H1 (cell line): Measurements from ENCODE around the gene NKD2. TPM values are rescaled to one million over a fixed set of nuclear protein-coding genes. Genes with fewer than 3 reads are reported as not detected.
A peak's percentile ranks its signal among the peaks of the same experiment; 100 is the strongest.

Source experiments
- CTCF ChIA-PET: fragments of 300-600 bp; sonication (Branson Sonifier 250); formaldehyde crosslinking; loops from one replicate; lab custom pipeline; 2021; ENCODE audit not compliant: partially characterized antibody; lab: Charles Lee
- POLR2A ChIA-PET: fragments of 300-600 bp; sonication (Branson Sonifier 250); formaldehyde crosslinking; loops from one replicate; lab custom pipeline; 2021; ENCODE audit warnings: inconsistent platforms; ENCODE audit not compliant: partially characterized antibody; lab: Charles Lee
- DNase-seq, 2 experiments: peaks; one replicate each; pipeline versions ENCODE4 v3.0.0 to v3.0.0-alpha.2; 2010 to 2022; ENCODE audit warnings: low spot score in 2 of 2, low read depth in 1 of 2, mixed read lengths in 1 of 2
- FAIRE-seq: peaks from 2 replicates; lab custom pipeline; 2011; peaks lifted over from hg19 to GRCh38; lab: Jason Lieb, UNC
- H2AFZ ChIP-seq: 2 replicates; pipeline ENCODE4 v1.8.1; 2012; ENCODE audit warnings: low read length, inconsistent platforms
- H2AK5ac ChIP-seq: 2 replicates; pipeline ENCODE4 v1.6.1; 2013; ENCODE audit warnings: low read depth, low read length
- H2BK120ac ChIP-seq: replicated peaks from 2 replicates; pipeline ENCODE3; 2013; ENCODE audit warnings: low read depth, low read length, inconsistent platforms
- H2BK12ac ChIP-seq: 2 replicates; pipeline ENCODE4 v1.6.1; 2013; ENCODE audit warnings: low read depth, low read length
- H2BK15ac ChIP-seq: 2 replicates; pipeline ENCODE4 v1.6.1; 2013; ENCODE audit warnings: low read length
- H2BK20ac ChIP-seq: 2 replicates; pipeline ENCODE4 v1.6.1; 2013; ENCODE audit warnings: low read length
- H2BK5ac ChIP-seq: 2 replicates; pipeline ENCODE4 v1.6.1; 2013; ENCODE audit warnings: low read depth, low read length
- H3K14ac ChIP-seq: 2 replicates; pipeline ENCODE4 v1.6.1; 2013; ENCODE audit warnings: inconsistent platforms; ENCODE audit not compliant: insufficient read length
- H3K18ac ChIP-seq: 2 replicates; pipeline ENCODE4 v1.6.1; 2013; ENCODE audit warnings: low read length; ENCODE audit errors: extremely low read depth
- H3K23ac ChIP-seq: 2 replicates; pipeline ENCODE4 v1.6.1; 2013; ENCODE audit warnings: inconsistent platforms; ENCODE audit not compliant: insufficient read length
- H3K23me2 ChIP-seq: 2 replicates; pipeline ENCODE4 v1.6.1; 2013; ENCODE audit warnings: low read depth, low read length
- H3K27ac ChIP-seq: 2 replicates; pipeline ENCODE4 v1.6.1; 2011; ENCODE audit warnings: low read depth, low read length, inconsistent platforms
- H3K27me3 ChIP-seq, 4 experiments: replicated peaks in 1 of 4; 1 replicate in 1 of 4; 2 replicates in 3 of 4; pipeline versions ENCODE4 v1.6.1 to v1.8.1; 2011 to 2013; ENCODE audit warnings: low read length in 3 of 4, mild to moderate bottlenecking in 3 of 4, inconsistent platforms in 2 of 4, mixed read lengths in 2 of 4, moderate library complexity in 1 of 4; ENCODE audit not compliant: control insufficient read depth in 3 of 4, insufficient read depth in 3 of 4; ENCODE audit errors: extremely low read depth in 1 of 4
- H3K36me3 ChIP-seq, 4 experiments: 2 replicates each; pipeline versions ENCODE4 v1.6.1 to v1.8.1; 2011 to 2013; ENCODE audit warnings: mild to moderate bottlenecking in 4 of 4, low read length in 3 of 4, moderate library complexity in 2 of 4, control low read depth in 1 of 4, inconsistent platforms in 1 of 4; ENCODE audit not compliant: insufficient read depth in 4 of 4, control insufficient read depth in 2 of 4
- H3K4ac ChIP-seq: replicated peaks from 2 replicates; pipeline ENCODE3; 2013; ENCODE audit warnings: low read length, low read depth, mixed read lengths, inconsistent platforms; ENCODE audit not compliant: insufficient read length
- H3K4me1 ChIP-seq, 4 experiments: replicated peaks in 1 of 4; 1 replicate in 1 of 4; 2 replicates in 3 of 4; pipeline versions ENCODE4 v1.6.1 to v1.8.1; 2011 to 2013; ENCODE audit warnings: low read length in 3 of 4, inconsistent platforms in 2 of 4, mixed read lengths in 1 of 4; ENCODE audit not compliant: insufficient read depth in 4 of 4, control insufficient read depth in 3 of 4
- H3K4me2 ChIP-seq, 2 experiments: 2 replicates each; pipeline versions ENCODE4 v1.6.1 to v1.8.1; 2011 to 2013; ENCODE audit warnings: low read depth in 2 of 2, low read length in 2 of 2, control low read depth in 1 of 2, inconsistent platforms in 1 of 2, mild to moderate bottlenecking in 1 of 2; ENCODE audit not compliant: insufficient read depth in 1 of 2
- H3K4me3 ChIP-seq, 4 experiments: fragments of 200-600, 300-600 bp in 1 of 4; sonication (generic), shearing (Covaris generic), sonication (Bioruptor Twin) in 1 of 4; 2 replicates each; pipeline versions ENCODE4 v1.5.1 to v1.8.1; 2011 to 2016; ENCODE audit warnings: low read length in 4 of 4, low read depth in 3 of 4, control low read depth in 2 of 4, inconsistent platforms in 2 of 4, mild to moderate bottlenecking in 2 of 4, mixed read lengths in 1 of 4, moderate library complexity in 1 of 4; ENCODE audit not compliant: insufficient read depth in 2 of 4; ENCODE audit errors: extremely low read depth in 1 of 4
- H3K56ac ChIP-seq: replicated peaks from 2 replicates; pipeline ENCODE3; 2013; ENCODE audit warnings: low read depth, mild to moderate bottlenecking, mixed read lengths, low read length, inconsistent platforms; ENCODE audit not compliant: insufficient read length
- H3K79me1 ChIP-seq: 2 replicates; pipeline ENCODE4 v1.6.1; 2013; ENCODE audit warnings: low read depth, low read length, control low read depth
- H3K79me2 ChIP-seq, 2 experiments: 2 replicates each; pipeline versions ENCODE4 v1.6.1 to v1.8.1; 2012 to 2013; ENCODE audit warnings: low read length in 2 of 2, mild to moderate bottlenecking in 2 of 2, inconsistent platforms in 1 of 2; ENCODE audit not compliant: insufficient read depth in 2 of 2, control insufficient read depth in 1 of 2
- H3K9ac ChIP-seq, 4 experiments: replicated peaks in 1 of 4; 1 replicate in 1 of 4; 2 replicates in 3 of 4; pipeline versions ENCODE4 v1.6.1 to v1.8.1; 2011 to 2013; ENCODE audit warnings: low read depth in 3 of 4, low read length in 3 of 4, control low read depth in 2 of 4, mild to moderate bottlenecking in 2 of 4, moderate library complexity in 2 of 4, inconsistent platforms in 1 of 4; ENCODE audit errors: extremely low read depth in 1 of 4
- H3K9me3 ChIP-seq, 2 experiments: 2 replicates each; pipeline versions ENCODE4 v1.6.1 to v1.8.1; 2012 to 2013; ENCODE audit warnings: mild to moderate bottlenecking in 2 of 2, moderate library complexity in 2 of 2, control low read depth in 1 of 2, inconsistent platforms in 1 of 2, low read depth in 1 of 2, low read length in 1 of 2, mixed read lengths in 1 of 2; ENCODE audit not compliant: insufficient read depth in 2 of 2
- H4K20me1 ChIP-seq, 2 experiments: replicated peaks in 1 of 2; 2 replicates each; pipeline versions ENCODE3 to v1.8.1; 2011 to 2013; ENCODE audit warnings: inconsistent platforms in 2 of 2, low read length in 2 of 2, mild to moderate bottlenecking in 1 of 2; ENCODE audit not compliant: insufficient read depth in 2 of 2, control insufficient read depth in 1 of 2
- H4K5ac ChIP-seq: 2 replicates; pipeline ENCODE4 v1.6.1; 2013; ENCODE audit warnings: low read length, low read depth, mixed read lengths, inconsistent platforms; ENCODE audit not compliant: insufficient read length
- H4K8ac ChIP-seq: 2 replicates; pipeline ENCODE4 v1.8.0; 2013; ENCODE audit warnings: mild to moderate bottlenecking, moderate library complexity, low read length, inconsistent platforms; ENCODE audit not compliant: insufficient read depth; ENCODE audit errors: extremely low read depth
- H4K91ac ChIP-seq: replicated peaks from 2 replicates; pipeline ENCODE3; 2013; ENCODE audit warnings: low read length, mixed read lengths, inconsistent platforms; ENCODE audit not compliant: insufficient read length
- BACH1 ChIP-seq: IDR thresholded peaks from 2 replicates; pipeline ENCODE4 v1.6.1; 2012; ENCODE audit warnings: low read length, improper control_type of control experiment
- CHD1 ChIP-seq: IDR thresholded peaks from 2 replicates; pipeline ENCODE4 v1.6.1; 2012; ENCODE audit warnings: low read depth, low read length, improper control_type of control experiment
- CHD2 ChIP-seq: IDR thresholded peaks from 2 replicates; pipeline ENCODE4 v1.6.1; 2012; ENCODE audit warnings: low read length, improper control_type of control experiment
- CTBP2 ChIP-seq: IDR thresholded peaks from 2 replicates; pipeline ENCODE4 v1.7.0; 2011; ENCODE audit warnings: borderline replicate concordance, mild to moderate bottlenecking, moderate library complexity, mixed read lengths, low read length; ENCODE audit not compliant: insufficient read depth, insufficient read length
- EGR1 ChIP-seq: IDR thresholded peaks from 2 replicates; pipeline ENCODE4 v1.6.1; 2011; ENCODE audit warnings: low read depth, low read length, borderline replicate concordance
- GTF2F1 ChIP-seq: IDR thresholded peaks from 2 replicates; pipeline ENCODE4 v1.6.1; 2012; ENCODE audit warnings: low read depth, low read length, improper control_type of control experiment, borderline replicate concordance
- HDAC6 ChIP-seq: IDR thresholded peaks from one replicate; pipeline ENCODE4 v1.7.1; 2012; ENCODE audit warnings: low read depth, mild to moderate bottlenecking, inconsistent platforms, low read length, moderate library complexity
- KDM5A ChIP-seq: fragments of 200-600 bp; IDR thresholded peaks from 2 replicates; pipeline ENCODE4 v1.7.1; 2012; ENCODE audit warnings: mild to moderate bottlenecking, low read length, inconsistent platforms, mixed read lengths
- NANOG ChIP-seq: IDR thresholded peaks from 2 replicates; pipeline ENCODE4 v1.6.1; 2011; ENCODE audit warnings: low read length, low read depth, mild to moderate bottlenecking, inconsistent platforms; ENCODE audit not compliant: insufficient read depth, poor library complexity, severe bottlenecking
- POLR2A ChIP-seq, 2 experiments: IDR thresholded peaks; 1 replicate in 1 of 2; 2 replicates in 1 of 2; pipeline ENCODE4 v1.6.1; 2011; ENCODE audit warnings: low read depth in 2 of 2, low read length in 2 of 2, mild to moderate bottlenecking in 2 of 2; ENCODE audit errors: control extremely low read depth in 1 of 2
- RBBP5 ChIP-seq: IDR thresholded peaks from 2 replicates; pipeline ENCODE4 v1.7.1; 2012; ENCODE audit warnings: low read depth, mild to moderate bottlenecking, inconsistent platforms, low read length, moderate library complexity, borderline replicate concordance
- RFX5 ChIP-seq: IDR thresholded peaks from 2 replicates; pipeline ENCODE4 v1.6.1; 2011; ENCODE audit warnings: low read depth, low read length, improper control_type of control experiment, borderline replicate concordance
- RXRA ChIP-seq: IDR thresholded peaks from 2 replicates; pipeline ENCODE4 v1.6.1; 2011; ENCODE audit warnings: low read depth, mild to moderate bottlenecking, low read length, moderate library complexity; ENCODE audit not compliant: insufficient read depth
- SUZ12 ChIP-seq: fragments of 200-600 bp; sonication (generic); IDR thresholded peaks from 2 replicates; pipeline ENCODE4 v1.6.1; 2012; ENCODE audit warnings: mild to moderate bottlenecking, inconsistent platforms, low read length, moderate library complexity, mixed read lengths
- YY1 ChIP-seq: IDR thresholded peaks from 2 replicates; pipeline ENCODE4 v1.6.1; 2011; ENCODE audit warnings: low read depth, mild to moderate bottlenecking, low read length
- ZNF274 ChIP-seq: IDR thresholded peaks from 2 replicates; pipeline ENCODE4 v1.7.0; 2012; ENCODE audit warnings: low read length, borderline replicate concordance; ENCODE audit errors: extremely low read depth
- WGBS, 2 experiments: shearing (Covaris generic) in 1 of 2; methylation state at CpG; one replicate each; pipeline versions ENCODE4 v1.1.6 to v1.1.7; 2013 to 2015; ENCODE audit warnings: low lambda C conversion rate in 2 of 2, mixed read lengths in 2 of 2, inconsistent platforms in 1 of 2, low coverage in 1 of 2, missing lambda C conversion rate in 1 of 2; ENCODE audit not compliant: insufficient replicate concordance in 2 of 2, insufficient coverage in 1 of 2, insufficient read length in 1 of 2; ENCODE audit errors: extremely low coverage in 1 of 2, missing lambda C conversion rate in 1 of 2; 5-methylcytosine and 5-hydroxymethylcytosine counted together
- polyA plus RNA-seq, 7 experiments: library from polyadenylated mRNA; depleted of rRNA in 3 of 7; stranded (reverse) in 5 of 7; unstranded in 2 of 7; fragments of >200 nt in 5 of 7; fragments of 200-250 nt in 2 of 7; gene quantifications; 1 replicate in 5 of 7; 2 replicates in 1 of 7; 4 replicates in 1 of 7; pipeline versions ENCODE4 v1.2.1 to v1.2.3, GENCODE V29; 2011 to 2013; ENCODE audit warnings: missing spikeins in 2 of 7, mixed read lengths in 2 of 7
- total RNA-seq: library from RNA; stranded (reverse); fragmentation: NEBNext Ultra II Directional; extraction: Animal tissue kit (Norgen Biotek cat#: 25700); gene quantifications from 2 replicates; pipeline ENCODE4 v1.2.1, GENCODE V29; 2021

The NKD2 gene
- total and polyA plus RNA-seq, 2 of the 8 experiments (the other 6 are each of a cell fraction or from before 2014, with no cell fraction given): 5.5 to 7.9 TPM

- CTCF ChIA-PET: no interaction called here
- no peak overlapping the region for H3K9ac ChIP-seq
- TF ChIP-seq RBBP5: no peak
- no peak for TF ChIP-seq NANOG
- no peak for TF ChIP-seq CTBP2
- TF ChIP-seq POLR2A (IDR thresholded peaks at IDR 0.05; ENCODE audit: control extremely low read depth in 1 of 2, low read depth in 2 of 2, low read length in 2 of 2): no peak
- no peak for TF ChIP-seq CHD1
- no peak for TF ChIP-seq BACH1
- no peak for TF ChIP-seq KDM5A
- no peak for TF ChIP-seq GTF2F1
- TF ChIP-seq EGR1: no peak
- TF ChIP-seq RFX5: no peak
- TF ChIP-seq HDAC6: no peak
- TF ChIP-seq CHD2: no peak
- TF ChIP-seq ZNF274: no peak
- no peak for TF ChIP-seq RXRA
- TF ChIP-seq SUZ12: no peak
- no peak for TF ChIP-seq YY1
Observed at GRCh38 chr5:962386-962785, 46.2 kb upstream of the NKD2 start.

More at GRCh38 chr5:962386-962785, 46.2 kb upstream of the NKD2 start:
- 92% methylated on average over 11 of the region's 15 CpGs; no CpG with 5 or more reads in 1 of the 2 experiments for WGBS, 2 experiments
- no peak overlapping the region for H2BK120ac ChIP-seq
- no peak overlapping the region for H3K27ac ChIP-seq
- H3K9me3 ChIP-seq: no peaks in the 10 kb centered on the region
- no peaks in the 10 kb centered on the region for H3K79me2 ChIP-seq
- no peaks in the 10 kb centered on the region for H3K23me2 ChIP-seq
- 0 out of 2 replicates have a peak overlapping the region, but pooled peaks have one; percentile 46 for H4K8ac ChIP-seq
- H2AFZ ChIP-seq: no peak overlapping the region
- H2BK15ac ChIP-seq: no peak overlapping the region
- H3K79me1 ChIP-seq: no peaks in the 10 kb centered on the region
- no peak overlapping the region for H2BK12ac ChIP-seq
- no peak for FAIRE-seq
- no peaks in the 10 kb centered on the region for H3K36me3 ChIP-seq
- H2BK20ac ChIP-seq: no peak overlapping the region
- H3K56ac ChIP-seq: no peak overlapping the region
- H3K14ac ChIP-seq: no peak overlapping the region
- no peaks in the 10 kb centered on the region for H4K20me1 ChIP-seq
- no peak overlapping the region for H2AK5ac ChIP-seq
- H4K91ac ChIP-seq: no peak overlapping the region
- H2BK5ac ChIP-seq: no peak overlapping the region
- H4K5ac ChIP-seq: no peak overlapping the region
- DNase-seq: no peak
- H3K4me2 ChIP-seq: no peak overlapping the region
- H3K18ac ChIP-seq: no peak overlapping the region
- POLR2A ChIA-PET: no interaction called here
- H3K4me3 ChIP-seq: no peak overlapping the region
- H3K4me1 ChIP-seq: no peaks in the 10 kb centered on the region
- no peaks in the 10 kb centered on the region for H3K27me3 ChIP-seq
- no peak overlapping the region for H3K23ac ChIP-seq
- no peak overlapping the region for H3K4ac ChIP-seq
